ENCODE data around the gene DENND4A. TPM values are rescaled to one million over a fixed set of nuclear protein-coding genes. Genes with fewer than 3 reads are reported as not detected.

The DENND4A gene
- total and polyA plus RNA-seq, 2 donors (not counting 1 experiment from before 2014, with no cell fraction given): 24.4 to 103 TPM

DNA sequence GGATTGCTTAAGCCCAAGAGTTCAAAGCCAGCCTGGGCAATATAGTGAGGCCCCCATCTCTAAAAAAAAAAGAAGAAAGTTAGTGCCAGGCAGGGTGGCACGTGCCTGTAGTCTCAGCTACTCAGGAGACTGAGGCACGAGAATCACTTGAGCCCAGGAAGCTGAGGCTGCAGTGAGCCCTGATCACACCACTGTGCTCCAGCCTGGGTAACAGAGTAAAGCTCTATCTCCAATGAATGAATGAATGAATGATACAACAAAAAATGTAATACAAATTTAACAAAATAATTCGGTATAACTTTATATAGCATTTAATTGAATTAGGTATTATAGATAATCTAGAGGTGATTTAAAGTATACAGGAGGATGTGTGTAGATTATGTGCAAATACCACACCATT is 29.7 kb downstream of the DENND4A start:
- 80% methylated on average over 1 of the region's 3 CpGs for WGBS (ENCODE audit: insufficient coverage)
- H3K4me3 ChIP-seq (ENCODE audit: control extremely low read depth in 1 of 5, extremely low read depth in 1 of 5, insufficient read depth in 1 of 5, low read depth in 2 of 5, low read length in 4 of 5): no peak overlapping the region
- CTCF ChIA-PET: interaction anchor here (0.7 to 1.1 kb wide), 2 partner anchors 67 to 90 kb away, joined by 3 to 5 read pairs; no protein-coding TSS in a partner anchor
- ATAC-seq (ENCODE audit: low read depth): no peak
- H3K9ac ChIP-seq (ENCODE audit: low read length): no peak overlapping the region
- intact Hi-C loops (cut with micrococcal nuclease): no loop called here
- H3K27me3 Mint-ChIP-seq: no peaks in the 10 kb centered on the region
- peaks cover 0 to 1% (median 0%) of the 10 kb centered on the region in 3 donors for H3K9me3 ChIP-seq (ENCODE audit: control extremely low read depth in 1 of 3, control insufficient read depth in 2 of 3, insufficient read depth in 1 of 3, low read length in 2 of 3)
- H3K4me3 Mint-ChIP-seq: no peak overlapping the region
- peak overlapping the region; percentile 70 for H3K27ac Mint-ChIP-seq
- H4K20me1 ChIP-seq (ENCODE audit: control insufficient read depth, insufficient read depth, low read length, poor library complexity, severe bottlenecking): peaks cover 65% of the 10 kb centered on the region
- H3K4me1 Mint-ChIP-seq: peaks cover 52% of the 10 kb centered on the region
- H3K27me3 ChIP-seq (replicated peaks in 1 of 4; ENCODE audit: control extremely low read depth in 1 of 4, control insufficient read depth in 3 of 4, insufficient read depth in 4 of 4, low read length in 3 of 4): no peaks in the 10 kb centered on the region
- peaks cover 9 to 12% of the 10 kb centered on the region in 2 experiments for H3K36me3 ChIP-seq (replicated peaks in 1 of 2; ENCODE audit: control extremely low read depth in 1 of 2, control insufficient read depth in 1 of 2, extremely low read depth in 1 of 2, insufficient read depth in 2 of 2, low read length in 1 of 2)
- TF ChIP-seq, protein P1, sequence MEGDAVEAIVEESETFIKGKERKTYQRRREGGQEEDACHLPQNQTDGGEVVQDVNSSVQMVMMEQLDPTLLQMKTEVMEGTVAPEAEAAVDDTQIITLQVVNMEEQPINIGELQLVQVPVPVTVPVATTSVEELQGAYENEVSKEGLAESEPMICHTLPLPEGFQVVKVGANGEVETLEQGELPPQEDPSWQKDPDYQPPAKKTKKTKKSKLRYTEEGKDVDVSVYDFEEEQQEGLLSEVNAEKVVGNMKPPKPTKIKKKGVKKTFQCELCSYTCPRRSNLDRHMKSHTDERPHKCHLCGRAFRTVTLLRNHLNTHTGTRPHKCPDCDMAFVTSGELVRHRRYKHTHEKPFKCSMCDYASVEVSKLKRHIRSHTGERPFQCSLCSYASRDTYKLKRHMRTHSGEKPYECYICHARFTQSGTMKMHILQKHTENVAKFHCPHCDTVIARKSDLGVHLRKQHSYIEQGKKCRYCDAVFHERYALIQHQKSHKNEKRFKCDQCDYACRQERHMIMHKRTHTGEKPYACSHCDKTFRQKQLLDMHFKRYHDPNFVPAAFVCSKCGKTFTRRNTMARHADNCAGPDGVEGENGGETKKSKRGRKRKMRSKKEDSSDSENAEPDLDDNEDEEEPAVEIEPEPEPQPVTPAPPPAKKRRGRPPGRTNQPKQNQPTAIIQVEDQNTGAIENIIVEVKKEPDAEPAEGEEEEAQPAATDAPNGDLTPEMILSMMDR (IDR thresholded peaks at IDR 0.05): no peak
- no peak for TF ChIP-seq EZH2 (IDR thresholded peaks at IDR 0.05; ENCODE audit: borderline replicate concordance, insufficient read depth, low read depth, low read length, poor library complexity, severe bottlenecking)
- H3K27ac ChIP-seq (ENCODE audit: low read length in 2 of 2): no peak overlapping the region
- peaks cover 29 to 45% of the 10 kb centered on the region in 2 donors for H3K4me1 ChIP-seq (ENCODE audit: control insufficient read depth in 2 of 2, insufficient read depth in 2 of 2, low read length in 2 of 2)
- H3K79me2 ChIP-seq (ENCODE audit: control insufficient read depth, insufficient read depth, low read length): peaks cover 100% of the 10 kb centered on the region
- H3K9me3 Mint-ChIP-seq (ENCODE audit: insufficient read depth): no peaks in the 10 kb centered on the region
- H3K4me2 ChIP-seq (replicated peaks; ENCODE audit: low read depth, low read length, poor library complexity, severe bottlenecking): no peak overlapping the region
- POLR2A ChIA-PET: no interaction called here
- H2AFZ ChIP-seq (ENCODE audit: insufficient read depth, low read depth, low read length, poor library complexity, severe bottlenecking): no peak overlapping the region
- no peak for DNase-seq

DNA sequence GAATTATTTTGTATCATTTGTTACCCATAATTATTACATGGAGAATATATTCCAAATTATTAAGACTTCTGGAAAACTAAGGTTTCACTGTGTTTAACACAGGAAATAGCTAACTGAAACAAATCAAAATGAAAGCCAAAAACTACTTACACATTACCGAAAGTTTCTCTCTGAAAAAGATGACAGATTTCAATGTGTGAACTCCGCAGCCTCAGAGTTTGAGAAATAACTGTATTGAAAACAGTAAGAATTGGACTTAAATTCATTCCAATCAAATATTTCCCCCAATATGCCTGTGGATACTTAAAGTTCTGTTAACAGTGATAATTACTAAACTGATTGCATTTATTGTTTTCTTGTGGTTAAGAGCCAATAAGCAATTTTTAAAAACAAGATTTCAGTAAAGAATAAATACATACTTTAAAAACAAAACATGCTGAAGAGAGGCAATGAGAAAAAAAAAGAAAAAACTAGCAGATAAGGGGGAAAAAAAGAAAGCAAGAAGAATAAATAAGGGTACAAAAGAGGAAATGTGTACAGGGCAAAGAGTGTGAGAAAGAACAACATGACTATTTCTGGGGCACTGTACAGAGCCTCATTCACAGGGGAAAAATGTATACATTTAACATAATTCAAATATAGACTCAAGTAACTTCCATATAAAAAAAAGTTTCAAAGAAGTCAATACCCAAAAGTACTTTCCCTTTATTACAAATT is 30.7 kb downstream of the DENND4A start:
- peak overlapping the region in 1 of 2 donors; percentile 56 for H3K27ac ChIP-seq (ENCODE audit: low read length in 2 of 2)
- H3K4me1 Mint-ChIP-seq: peaks cover 47% of the 10 kb centered on the region
- intact Hi-C loops (cut with micrococcal nuclease): no loop called here
- WGBS (ENCODE audit: insufficient coverage): no CpG with 5 or more reads among the region's 2 CpGs
- peaks cover 25 to 35% of the 10 kb centered on the region in 2 donors for H3K4me1 ChIP-seq (ENCODE audit: control insufficient read depth in 2 of 2, insufficient read depth in 2 of 2, low read length in 2 of 2)
- no peaks in the 10 kb centered on the region for H3K27me3 ChIP-seq (replicated peaks in 1 of 4; ENCODE audit: control extremely low read depth in 1 of 4, control insufficient read depth in 3 of 4, insufficient read depth in 4 of 4, low read length in 3 of 4)
- CTCF ChIA-PET: interaction anchor here (0.6 kb wide), 1 partner anchor 17 kb away, joined by 4 read pairs; no protein-coding TSS in a partner anchor
- H3K36me3 ChIP-seq (replicated peaks in 1 of 2; ENCODE audit: control extremely low read depth in 1 of 2, control insufficient read depth in 1 of 2, extremely low read depth in 1 of 2, insufficient read depth in 2 of 2, low read length in 1 of 2): peaks cover 8 to 19% of the 10 kb centered on the region in 2 experiments
- peak overlapping the region in 1 of 5 experiments; percentile 28 for H3K4me3 ChIP-seq (ENCODE audit: control extremely low read depth in 1 of 5, extremely low read depth in 1 of 5, insufficient read depth in 1 of 5, low read depth in 2 of 5, low read length in 4 of 5)
- no peak for ATAC-seq (ENCODE audit: low read depth)
- no peak for DNase-seq
- peaks cover 99% of the 10 kb centered on the region for H3K79me2 ChIP-seq (ENCODE audit: control insufficient read depth, insufficient read depth, low read length)
- peak overlapping the region; percentile 44 for H3K4me3 Mint-ChIP-seq
- H2AFZ ChIP-seq (ENCODE audit: insufficient read depth, low read depth, low read length, poor library complexity, severe bottlenecking): no peak overlapping the region
- H3K27ac Mint-ChIP-seq: peak overlapping the region; percentile 69
- POLR2A ChIA-PET: interaction anchor here (0.6 kb wide), 1 partner anchor 22 kb away, joined by 8 read pairs; no protein-coding TSS in a partner anchor
- H3K9ac ChIP-seq (ENCODE audit: low read length): peak overlapping the region; percentile 2
- H3K9me3 ChIP-seq (ENCODE audit: control extremely low read depth in 1 of 3, control insufficient read depth in 2 of 3, insufficient read depth in 1 of 3, low read length in 2 of 3): peaks cover 0 to 1% (median 0%) of the 10 kb centered on the region in 3 donors
- TF ChIP-seq, protein P1 (IDR thresholded peaks at IDR 0.05): no peak
- no peak for TF ChIP-seq EZH2 (IDR thresholded peaks at IDR 0.05; ENCODE audit: borderline replicate concordance, insufficient read depth, low read depth, low read length, poor library complexity, severe bottlenecking)
- peaks cover 55% of the 10 kb centered on the region for H4K20me1 ChIP-seq (ENCODE audit: control insufficient read depth, insufficient read depth, low read length, poor library complexity, severe bottlenecking)
- no peaks in the 10 kb centered on the region for H3K9me3 Mint-ChIP-seq (ENCODE audit: insufficient read depth)
- H3K4me2 ChIP-seq (replicated peaks; ENCODE audit: low read depth, low read length, poor library complexity, severe bottlenecking): peak overlapping the region; percentile 54
- no peaks in the 10 kb centered on the region for H3K27me3 Mint-ChIP-seq
